Raji (cell line): ENCODE results near the gene ARPC4.

Experiments used
- POLR2A ChIP-seq: IDR thresholded peaks from 2 replicates; pipeline ENCODE4 v1.6.1; 2011; ENCODE audit warnings: low read depth, low read length, control low read depth; ENCODE audit not compliant: insufficient read depth

ARPC4 gene

GRCh38 chr3:9826815-9827573, 34.1 kb downstream of the ARPC4 start:
- TF ChIP-seq POLR2A: no peak

- no peak for TF ChIP-seq POLR2A
Measured at GRCh38 chr3:9828801-9829755, 36.2 kb downstream of the ARPC4 start.

GRCh38 chr3:9831253-9831652, 38.4 kb downstream of the ARPC4 start:
- TF ChIP-seq POLR2A: no peak

GRCh38 chr3:9833078-9833477, 40.2 kb downstream of the ARPC4 start:
- no peak for TF ChIP-seq POLR2A

- TF ChIP-seq POLR2A: no peak
Measured at GRCh38 chr3:9834520-9835380, 41.9 kb downstream of the ARPC4 start.

GRCh38 chr3:9837701-9838582, 45.1 kb downstream of the ARPC4 start:
- TF ChIP-seq POLR2A: no peak

- TF ChIP-seq POLR2A: no peak
Measured at GRCh38 chr3:9838856-9839255, 46.0 kb downstream of the ARPC4 start.

- no peak for TF ChIP-seq POLR2A
Measured at GRCh38 chr3:9841015-9841414, 48.1 kb downstream of the ARPC4 start.

GRCh38 chr3:9843715-9844438, 51.0 kb downstream of the ARPC4 start, which contains the start of gene RPUSD3:
TSS of gene RPUSD3 (minus strand) at chr3:9844008. CDS start at chr3:9843990, 18 bp downstream.
- peak; percentile 92 for TF ChIP-seq POLR2A

- TF ChIP-seq POLR2A: no peak
Measured at GRCh38 chr3:9846231-9846630, 53.3 kb downstream of the ARPC4 start.

GRCh38 chr3:9846931-9847488, 54.1 kb downstream of the ARPC4 start:
- no peak for TF ChIP-seq POLR2A

GRCh38 chr3:9852528-9852927, 59.6 kb downstream of the ARPC4 start:
- no peak for TF ChIP-seq POLR2A

- TF ChIP-seq POLR2A: no peak
Measured at GRCh38 chr3:9855594-9855993, 62.7 kb downstream of the ARPC4 start.
